WERI-Rb-1 (cell line): ENCODE results near the gene NUDT13.
A peak's percentile ranks its signal among the peaks of the same experiment; 100 is the strongest.

Experiments used
- DNase-seq: peaks from one replicate; pipeline ENCODE4 v3.0.0-alpha.2; 2020
- H3K27ac ChIP-seq: fragments of 250-450 bp; sonication (Bioruptor Pico); 2 replicates; pipeline ENCODE4 v1.5.1; 2020; ENCODE audit warnings: mild to moderate bottlenecking, moderate library complexity
- H3K27me3 ChIP-seq: fragments of 250-450 bp; sonication (Bioruptor Pico); 2 replicates; pipeline ENCODE4 v1.5.1; 2021; ENCODE audit warnings: mild to moderate bottlenecking, low read depth, moderate library complexity; ENCODE audit not compliant: insufficient read depth, severe bottlenecking
- H3K36me3 ChIP-seq: fragments of 250-450 bp; sonication (Bioruptor Pico); 2 replicates; pipeline ENCODE4 v1.5.1; 2020; ENCODE audit warnings: mild to moderate bottlenecking, moderate library complexity
- H3K4me3 ChIP-seq: 2 replicates; pipeline ENCODE4 v1.5.1; 2011; ENCODE audit warnings: low read depth, mild to moderate bottlenecking, control low read depth, low read length
- H3K9me3 ChIP-seq: fragments of 250-450 bp; sonication (Bioruptor Pico); 2 replicates; pipeline ENCODE4 v1.5.1; 2021; ENCODE audit warnings: mild to moderate bottlenecking, moderate library complexity; ENCODE audit not compliant: severe bottlenecking
- TF ChIP-seq, protein P1 (sequence below): IDR thresholded peaks from 2 replicates; pipeline ENCODE4 v1.5.1; 2011; ENCODE audit warnings: low read depth, mild to moderate bottlenecking, control low read depth, inconsistent platforms, low read length

Gene NUDT13

DNA sequence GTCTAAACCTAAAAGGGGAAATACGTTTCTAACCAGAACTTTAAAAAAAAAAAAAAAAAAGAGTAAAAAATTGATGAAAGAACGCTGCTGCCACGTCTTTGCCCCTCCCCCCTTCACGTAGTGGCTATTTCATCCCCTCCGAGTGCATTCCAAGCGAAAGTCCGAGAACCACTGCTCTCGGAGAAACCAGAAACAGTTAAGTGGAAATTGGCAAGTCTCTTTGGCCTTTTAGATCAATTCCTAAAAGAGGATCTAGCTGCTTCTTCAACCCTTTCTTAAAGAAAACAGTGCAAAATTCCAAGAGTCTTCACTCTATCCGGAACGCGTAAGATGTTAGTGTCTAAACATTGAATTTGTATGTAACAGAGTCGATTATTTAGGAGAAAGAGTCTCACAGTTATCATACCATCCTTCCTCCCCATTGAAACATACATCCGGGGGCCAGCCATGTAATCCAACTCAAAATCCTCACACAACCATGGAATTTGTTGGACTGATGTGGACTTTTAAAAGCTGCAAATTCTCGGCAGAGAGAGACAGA, 14.7 kb upstream of the NUDT13 start:
- no peaks in the 10 kb centered on the region for H3K27me3 ChIP-seq
- TF ChIP-seq, protein P1, sequence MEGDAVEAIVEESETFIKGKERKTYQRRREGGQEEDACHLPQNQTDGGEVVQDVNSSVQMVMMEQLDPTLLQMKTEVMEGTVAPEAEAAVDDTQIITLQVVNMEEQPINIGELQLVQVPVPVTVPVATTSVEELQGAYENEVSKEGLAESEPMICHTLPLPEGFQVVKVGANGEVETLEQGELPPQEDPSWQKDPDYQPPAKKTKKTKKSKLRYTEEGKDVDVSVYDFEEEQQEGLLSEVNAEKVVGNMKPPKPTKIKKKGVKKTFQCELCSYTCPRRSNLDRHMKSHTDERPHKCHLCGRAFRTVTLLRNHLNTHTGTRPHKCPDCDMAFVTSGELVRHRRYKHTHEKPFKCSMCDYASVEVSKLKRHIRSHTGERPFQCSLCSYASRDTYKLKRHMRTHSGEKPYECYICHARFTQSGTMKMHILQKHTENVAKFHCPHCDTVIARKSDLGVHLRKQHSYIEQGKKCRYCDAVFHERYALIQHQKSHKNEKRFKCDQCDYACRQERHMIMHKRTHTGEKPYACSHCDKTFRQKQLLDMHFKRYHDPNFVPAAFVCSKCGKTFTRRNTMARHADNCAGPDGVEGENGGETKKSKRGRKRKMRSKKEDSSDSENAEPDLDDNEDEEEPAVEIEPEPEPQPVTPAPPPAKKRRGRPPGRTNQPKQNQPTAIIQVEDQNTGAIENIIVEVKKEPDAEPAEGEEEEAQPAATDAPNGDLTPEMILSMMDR, result no peak
- H3K36me3 ChIP-seq, result peaks cover 1% of the 10 kb centered on the region; the same call in 1 of the 2 replicates
- peak; percentile 19 for DNase-seq
- H3K4me3 ChIP-seq, result peak overlapping the region; percentile 98
- H3K9me3 ChIP-seq, result no peaks in the 10 kb centered on the region
- H3K27ac ChIP-seq, result peak overlapping the region; percentile 77

GRCh38 chr10:73096041-73096448, 14.2 kb upstream of the NUDT13 start:
- peak; percentile 53 for DNase-seq

GRCh38 chr10:73096449-73097304, 13.6 kb upstream of the NUDT13 start, which contains the start of gene P4HA1:
TSS of gene P4HA1 (minus strand) at chr10:73096866. CDS start at chr10:73074883, 21,983 bp downstream.
- Histone ChIP-seq H3K9me3 (no peaks in the 10 kb centered on the region), H3K27ac (peak within 1 kb of the TSS; percentile 77), H3K36me3 (peaks cover 4% of the 10 kb centered on the region; the same call in 1 of the 2 replicates), H3K4me3 (peak within 1 kb of the TSS; percentile 98), H3K27me3 (no peaks in the 10 kb centered on the region)
- DNase-seq, result peak; percentile 99
- TF ChIP-seq, protein P1, result peak; percentile 83

More at GRCh38 chr10:73096041-73096448, 14.2 kb upstream of the NUDT13 start:
- no peaks in the 10 kb centered on the region for H3K27me3 ChIP-seq
- peaks cover 4% of the 10 kb centered on the region; the same call in 1 of the 2 replicates for H3K36me3 ChIP-seq
- peak overlapping the region; percentile 77 for H3K27ac ChIP-seq
- H3K9me3 ChIP-seq, result no peaks in the 10 kb centered on the region
- peak overlapping the region; percentile 98 for H3K4me3 ChIP-seq
- TF ChIP-seq, protein P1, result no peak

- DNase-seq, result no peak
- Histone ChIP-seq H3K4me3 (peak overlapping the region; percentile 45), H3K36me3 (peaks cover 4% of the 10 kb centered on the region; the same call in 1 of the 2 replicates), H3K27me3 (no peaks in the 10 kb centered on the region), H3K27ac (peak overlapping the region; percentile 77), H3K9me3 (no peaks in the 10 kb centered on the region)
- TF ChIP-seq, protein P1, result no peak
Measured at GRCh38 chr10:73097305-73097670, 13.0 kb upstream of the NUDT13 start.

- H3K27ac ChIP-seq, result no peak overlapping the region
- H3K27me3 ChIP-seq, result no peaks in the 10 kb centered on the region
- DNase-seq, result no peak
- peaks cover 4% of the 10 kb centered on the region; the same call in 1 of the 2 replicates for H3K36me3 ChIP-seq
- no peak overlapping the region for H3K4me3 ChIP-seq
- TF ChIP-seq, protein P1, result no peak
- H3K9me3 ChIP-seq, result no peaks in the 10 kb centered on the region
Measured at GRCh38 chr10:73099141-73099540, 11.1 kb upstream of the NUDT13 start.
